IPS DF 6.9 (cell line): ENCODE results near the gene FBLN2.

Experiments used
- DNase-seq: peaks from one replicate; pipeline ENCODE4 v3.0.0-alpha.2; 2013; ENCODE audit warnings: low read depth, low spot score
- H3K27ac ChIP-seq: one replicate; pipeline ENCODE4 v1.5.1; 2013; ENCODE audit warnings: low read length, control low read depth
- H3K27me3 ChIP-seq: 2 replicates; pipeline ENCODE4 v1.6.1; 2013; ENCODE audit warnings: mild to moderate bottlenecking, low read length; ENCODE audit not compliant: control insufficient read depth, insufficient read depth
- H3K36me3 ChIP-seq: 2 replicates; pipeline ENCODE4 v1.6.1; 2013; ENCODE audit warnings: low read length; ENCODE audit not compliant: control insufficient read depth, insufficient read depth
- H3K4me1 ChIP-seq: 2 replicates; pipeline ENCODE4 v1.6.1; 2013; ENCODE audit warnings: low read length; ENCODE audit not compliant: control insufficient read depth, insufficient read depth
- H3K4me3 ChIP-seq: 2 replicates; pipeline ENCODE4 v1.5.1; 2013; ENCODE audit warnings: mild to moderate bottlenecking, low read length
- H3K9me3 ChIP-seq: 2 replicates; pipeline ENCODE4 v1.6.1; 2013; ENCODE audit warnings: low read length, inconsistent platforms; ENCODE audit not compliant: control insufficient read depth, insufficient read depth
- WGBS: extraction: QIAGEN DNeasy Blood & Tissue Kit; methylation state at CpG from one replicate; pipeline ENCODE4 v1.1.7; 2013; ENCODE audit warnings: mixed read lengths, missing lambda C conversion rate; ENCODE audit not compliant: insufficient read length, insufficient coverage; 5-methylcytosine and 5-hydroxymethylcytosine counted together

The FBLN2 gene

GRCh38 chr3:13549623-13550422, 898 bp downstream of the FBLN2 start:
- Histone ChIP-seq H3K4me1 (peaks cover 4% of the 10 kb centered on the region), H3K27ac (no peak overlapping the region), H3K9me3 (no peaks in the 10 kb centered on the region), H3K36me3 (no peaks in the 10 kb centered on the region; the same call in 1 of the 2 replicates), H3K27me3 (peaks cover 3% of the 10 kb centered on the region; the same call in 1 of the 2 replicates), H3K4me3 (peak overlapping the region; percentile 79; the same call in 1 of the 2 replicates)
- no CpG with 5 or more reads among the region's 18 CpGs for WGBS
- DNase-seq: no peak

GRCh38 chr3:13550423-13550690, 1.4 kb downstream of the FBLN2 start:
- DNase-seq: no peak
- Histone ChIP-seq H3K4me3 (no peak overlapping the region), H3K9me3 (no peaks in the 10 kb centered on the region), H3K4me1 (peaks cover 4% of the 10 kb centered on the region), H3K27ac (no peak overlapping the region), H3K27me3 (peaks cover 3% of the 10 kb centered on the region; the same call in 1 of the 2 replicates), H3K36me3 (no peaks in the 10 kb centered on the region; the same call in 1 of the 2 replicates)
- WGBS: no CpG with 5 or more reads among the region's 2 CpGs

DNA sequence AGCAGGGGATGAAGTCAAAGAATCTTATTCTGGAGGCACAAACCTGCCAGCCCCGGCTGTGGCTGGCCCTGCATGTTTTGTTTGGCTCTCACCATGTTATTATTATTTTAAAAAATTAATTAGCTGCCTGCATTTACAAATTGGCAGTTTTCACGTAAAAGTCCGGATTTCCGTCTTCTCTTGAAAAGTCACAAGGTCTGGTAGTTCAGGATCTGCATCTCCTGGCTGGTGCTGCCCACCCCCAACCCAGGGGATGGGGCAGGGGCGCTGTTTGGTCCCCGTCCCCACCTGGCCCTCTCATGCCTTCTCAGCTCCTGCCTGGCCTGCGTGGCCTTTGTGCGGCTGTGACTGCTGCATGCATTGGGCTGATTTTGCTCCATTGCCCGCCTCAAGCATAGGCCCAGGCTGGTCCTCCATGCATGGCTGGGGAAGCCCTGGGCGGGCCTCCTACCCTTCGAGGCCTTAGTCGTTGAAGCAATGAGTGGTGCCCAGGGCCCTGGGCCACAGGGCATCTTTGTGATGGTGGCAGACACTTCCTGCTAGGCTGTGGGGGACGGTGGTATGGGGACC, 2.0 kb downstream of the FBLN2 start:
- Histone ChIP-seq H3K9me3 (no peaks in the 10 kb centered on the region), H3K4me3 (no peak overlapping the region), H3K4me1 (peaks cover 6% of the 10 kb centered on the region), H3K36me3 (no peaks in the 10 kb centered on the region; the same call in 1 of the 2 replicates), H3K27ac (no peak overlapping the region), H3K27me3 (peaks cover 3% of the 10 kb centered on the region; the same call in 1 of the 2 replicates)
- WGBS: no CpG with 5 or more reads among the region's 13 CpGs
- DNase-seq: no peak

DNA sequence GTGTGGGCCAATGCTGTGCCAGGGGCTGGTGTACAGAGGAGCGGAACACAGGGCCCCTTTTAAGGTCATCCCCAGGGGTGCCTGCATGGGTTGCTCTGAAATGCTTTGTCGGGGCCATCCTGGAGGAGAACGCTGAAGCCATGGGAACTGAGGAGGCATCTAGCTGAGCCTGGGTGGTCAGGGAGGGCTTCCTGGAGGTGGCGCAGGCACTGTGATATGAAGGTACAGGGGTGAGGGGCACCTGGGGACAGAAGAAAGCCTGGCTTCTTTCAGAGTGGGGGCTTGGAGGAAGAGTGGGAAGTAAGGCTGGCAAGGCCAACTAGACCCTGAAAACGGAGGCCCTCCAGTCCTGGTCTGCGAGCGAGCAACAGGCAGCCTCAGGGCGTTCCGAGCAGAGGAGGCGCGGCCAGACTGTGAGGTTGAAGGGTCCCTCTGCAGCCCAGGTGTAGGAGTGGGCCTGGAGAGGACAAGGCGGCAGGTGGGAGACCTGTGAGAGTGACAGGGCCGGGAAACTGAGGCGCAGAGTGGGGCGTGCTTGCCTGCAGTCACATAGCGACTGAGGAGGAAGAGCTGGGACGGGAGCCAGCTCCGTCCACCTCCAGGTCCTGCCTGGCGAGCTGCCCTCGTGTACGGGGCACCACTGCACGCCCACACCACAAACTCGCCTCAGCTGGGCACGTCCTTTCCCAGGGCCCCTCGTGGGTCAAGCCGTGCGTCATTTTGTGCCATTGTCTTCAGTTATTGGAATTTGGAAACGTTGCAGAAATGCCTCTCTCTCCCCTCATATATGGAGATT, 4.1 kb downstream of the FBLN2 start:
- Histone ChIP-seq H3K36me3 (no peaks in the 10 kb centered on the region; the same call in 1 of the 2 replicates), H3K4me3 (no peak overlapping the region), H3K4me1 (peaks cover 11% of the 10 kb centered on the region), H3K27me3 (peaks cover 3% of the 10 kb centered on the region; the same call in 1 of the 2 replicates), H3K9me3 (no peaks in the 10 kb centered on the region), H3K27ac (no peak overlapping the region)
- WGBS: no CpG with 5 or more reads among the region's 28 CpGs
- DNase-seq: no peak

DNA sequence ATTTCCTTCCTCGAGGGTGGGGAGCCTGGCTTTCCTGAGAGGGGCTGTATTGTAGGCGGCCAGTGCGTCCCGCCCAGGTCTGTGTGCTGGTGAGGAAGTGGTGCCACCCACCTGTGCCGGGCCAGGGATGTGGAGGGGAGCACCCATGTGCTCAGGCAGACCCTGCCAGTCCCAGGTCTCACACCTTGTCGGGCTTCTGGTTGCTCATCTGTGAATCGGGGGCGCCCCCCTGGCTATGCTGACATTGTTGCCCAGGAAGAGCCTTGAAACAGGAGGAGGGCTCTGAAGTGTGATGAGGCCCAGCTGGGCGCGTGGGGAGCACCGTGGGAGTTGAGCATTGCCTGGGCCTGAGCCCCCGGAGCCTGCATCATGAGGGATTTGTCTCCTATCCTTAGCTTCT, 4.8 kb downstream of the FBLN2 start:
- H3K4me1 ChIP-seq: peaks cover 9% of the 10 kb centered on the region; the same call in 1 of the 2 replicates
- peaks cover 3% of the 10 kb centered on the region; the same call in 1 of the 2 replicates for H3K27me3 ChIP-seq
- no peak overlapping the region for H3K27ac ChIP-seq
- no peak overlapping the region for H3K4me3 ChIP-seq
- H3K9me3 ChIP-seq: no peaks in the 10 kb centered on the region
- H3K36me3 ChIP-seq: no peaks in the 10 kb centered on the region; the same call in 1 of the 2 replicates
- DNase-seq: no peak
- WGBS: no CpG with 5 or more reads among the region's 12 CpGs

DNA sequence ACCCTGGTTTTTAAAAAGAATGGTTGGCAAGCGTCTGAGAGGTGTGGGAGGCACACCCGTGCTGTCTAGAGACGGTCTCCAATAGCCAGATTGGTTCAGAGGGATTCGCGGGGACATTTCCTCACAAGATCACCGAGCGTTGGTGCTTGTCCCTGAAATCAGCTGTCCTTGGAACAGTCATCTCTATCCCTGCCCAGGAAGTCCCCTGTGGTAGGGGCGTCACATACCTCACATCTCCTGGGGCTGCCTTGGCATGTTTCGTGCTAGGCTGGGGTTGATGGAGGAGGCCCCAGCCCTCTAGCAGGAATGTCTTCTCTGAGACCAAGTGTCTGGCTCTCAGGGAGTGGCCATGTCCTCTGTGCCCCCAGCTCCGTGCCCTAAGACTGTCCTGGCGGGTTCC, 6.8 kb downstream of the FBLN2 start:
- WGBS: no CpG with 5 or more reads among the region's 11 CpGs
- Histone ChIP-seq H3K4me1 (peaks cover 7% of the 10 kb centered on the region; the same call in 1 of the 2 replicates), H3K27ac (no peak overlapping the region)

DNA sequence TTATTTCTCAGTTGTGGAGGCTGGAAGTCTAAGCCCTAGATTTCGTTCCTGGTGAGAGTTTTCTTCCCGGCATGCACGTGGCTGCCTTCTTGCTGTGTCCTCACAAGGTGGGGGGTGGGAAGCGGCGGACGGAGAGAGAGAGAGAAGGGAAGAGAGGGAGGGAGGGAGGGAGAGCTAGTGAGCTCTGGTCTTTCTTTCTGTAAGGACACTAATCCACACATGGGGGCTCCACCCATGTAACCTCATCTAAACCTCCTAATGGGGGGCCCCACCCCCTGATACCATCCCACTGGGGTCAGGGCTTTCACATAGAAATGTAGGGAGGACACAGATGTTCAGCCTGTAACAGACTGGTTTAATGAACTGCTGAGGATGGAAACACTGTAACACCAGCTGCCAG, 7.3 kb downstream of the FBLN2 start:
- no peak for DNase-seq
- WGBS: no CpG with 5 or more reads among the region's 6 CpGs

More for the DNA sequence above, 6.8 kb downstream of the FBLN2 start:
- no peaks in the 10 kb centered on the region; the same call in 1 of the 2 replicates for H3K36me3 ChIP-seq
- H3K9me3 ChIP-seq: no peaks in the 10 kb centered on the region
- no peaks in the 10 kb centered on the region for H3K27me3 ChIP-seq
- no peak overlapping the region for H3K4me3 ChIP-seq
- DNase-seq: no peak

GRCh38 chr3:13556917-13557316, 8.0 kb downstream of the FBLN2 start:
- no peak overlapping the region for H3K4me3 ChIP-seq
- DNase-seq: no peak
- peaks cover 7% of the 10 kb centered on the region; the same call in 1 of the 2 replicates for H3K4me1 ChIP-seq
- H3K9me3 ChIP-seq: no peaks in the 10 kb centered on the region
- H3K27ac ChIP-seq: no peak overlapping the region
- no CpG with 5 or more reads among the region's 6 CpGs for WGBS
- no peaks in the 10 kb centered on the region for H3K27me3 ChIP-seq
- H3K36me3 ChIP-seq: no peaks in the 10 kb centered on the region; the same call in 1 of the 2 replicates

More for the DNA sequence above, 7.3 kb downstream of the FBLN2 start:
- H3K9me3 ChIP-seq: no peaks in the 10 kb centered on the region
- H3K27me3 ChIP-seq: no peaks in the 10 kb centered on the region
- H3K27ac ChIP-seq: no peak overlapping the region
- H3K4me3 ChIP-seq: no peak overlapping the region
- no peaks in the 10 kb centered on the region; the same call in 1 of the 2 replicates for H3K36me3 ChIP-seq
- H3K4me1 ChIP-seq: peaks cover 7% of the 10 kb centered on the region; the same call in 1 of the 2 replicates

- H3K27ac ChIP-seq: no peak overlapping the region
- no CpG with 5 or more reads among the region's 5 CpGs for WGBS
Observed at GRCh38 chr3:13557417-13557816, 8.5 kb downstream of the FBLN2 start.

GRCh38 chr3:13557926-13558325, 9.0 kb downstream of the FBLN2 start:
- Histone ChIP-seq H3K4me3 (no peak overlapping the region), H3K4me1 (peaks cover 7% of the 10 kb centered on the region; the same call in 1 of the 2 replicates), H3K27me3 (no peaks in the 10 kb centered on the region), H3K27ac (no peak overlapping the region), H3K36me3 (no peaks in the 10 kb centered on the region; the same call in 1 of the 2 replicates), H3K9me3 (no peaks in the 10 kb centered on the region)
- no CpG with 5 or more reads among the region's 11 CpGs for WGBS
- no peak for DNase-seq

More at GRCh38 chr3:13557417-13557816, 8.5 kb downstream of the FBLN2 start:
- no peaks in the 10 kb centered on the region for H3K27me3 ChIP-seq
- H3K36me3 ChIP-seq: no peaks in the 10 kb centered on the region; the same call in 1 of the 2 replicates
- H3K9me3 ChIP-seq: no peaks in the 10 kb centered on the region
- peaks cover 7% of the 10 kb centered on the region; the same call in 1 of the 2 replicates for H3K4me1 ChIP-seq
- H3K4me3 ChIP-seq: no peak overlapping the region
- no peak for DNase-seq
